Gastrocnemius medialis (tissue), 4 donors: Measurements from ENCODE around the gene SMOC2. TPM values are rescaled to one million over a fixed set of nuclear protein-coding genes. Genes with fewer than 3 reads are reported as not detected.
"Not testable (repeated sequence)": the region's sequence is repeated elsewhere in the genome, so short reads cannot be mapped to it uniquely, and the experiment has no call there.

Experiments
- ATAC-seq, 2 donors: fragments of 150-250 bp; one replicate each; pipeline ENCODE4 v1.9.1; 2016
- DNase-seq, 2 donors: peaks; one replicate each; pipeline ENCODE4 v3.0.0-alpha.2; 2019
- H3K27ac ChIP-seq, 4 donors: fragments of 200-600 bp; sonication (generic); 1 replicate in 1 of 4; 2 replicates in 3 of 4; pipeline ENCODE4 v1.5.1; 2016 to 2018; ENCODE audit warnings: mild to moderate bottlenecking in 2 of 4, moderate library complexity in 1 of 4
- H3K27me3 ChIP-seq, 3 donors: fragments of 200-600 bp; sonication (generic) in 2 of 3; 1 replicate in 1 of 3; 2 replicates in 2 of 3; pipeline versions ENCODE4 v1.5.1 to v1.6.0; 2016 to 2019; ENCODE audit warnings: mild to moderate bottlenecking in 1 of 3, moderate library complexity in 1 of 3
- H3K36me3 ChIP-seq, 2 donors: fragments of 200-600 bp; sonication (generic) in 1 of 2; one replicate each; pipeline ENCODE4 v1.5.1; 2017 to 2018
- H3K4me1 ChIP-seq, 2 donors: fragments of 200-600 bp; sonication (generic) in 1 of 2; one replicate each; pipeline ENCODE4 v1.5.1; 2016 to 2017; ENCODE audit warnings: mild to moderate bottlenecking in 2 of 2
- H3K4me3 ChIP-seq, 4 donors: fragments of 200-600 bp; sonication (generic) in 3 of 4; 1 replicate in 1 of 4; 2 replicates in 3 of 4; pipeline ENCODE4 v1.5.1; 2016 to 2019; ENCODE audit warnings: mild to moderate bottlenecking in 2 of 4
- H3K9me3 ChIP-seq, 3 donors: fragments of 200-600 bp; sonication (generic) in 2 of 3; 1 replicate in 1 of 3; 2 replicates in 2 of 3; pipeline ENCODE4 v1.5.1; 2016 to 2019
- CTCF ChIP-seq, 5 experiments: fragments of 450-650 bp in 3 of 5; fragments of 200-600 bp in 2 of 5; sonication (generic) in 2 of 5; IDR thresholded peaks in 4 of 5; conservative IDR thresholded peaks in 1 of 5; 1 replicate in 4 of 5; 2 replicates in 1 of 5; pipeline ENCODE4 v1.5.1; 2016 to 2019; ENCODE audit warnings: antibody characterized with exemption in 5 of 5, mild to moderate bottlenecking in 3 of 5, moderate library complexity in 3 of 5
- POLR2A ChIP-seq, 2 donors: fragments of 450-650 bp; IDR thresholded peaks; one replicate each; pipeline ENCODE4 v1.6.1; 2017; ENCODE audit warnings: antibody characterized with exemption in 2 of 2, mild to moderate bottlenecking in 2 of 2, moderate library complexity in 2 of 2
- in situ Hi-C, 4 donors: fragments of 200-750 bp; cut with MboI; loops; one replicate each; pipeline versions ENCODE4 v1.15.0 to v1.8.0; 2017; ENCODE audit warnings: low sequenced_read_pairs in 4 of 4
- intact Hi-C: fragments of 100-400 bp; cut with DNase I; formaldehyde crosslinking; loops from one replicate; pipeline ENCODE4 v1.15.1; 2023; ENCODE audit warnings: low total_unique reads
- total RNA-seq, 4 donors: library from RNA; depleted of rRNA; stranded (reverse); fragments of >200 nt; gene quantifications; one replicate each; pipeline versions ENCODE4 v1.1.0 to v1.2.3, GENCODE V29; 2016

SMOC2 gene
- total RNA-seq, 4 donors from 2014 or later = 7.2 to 34.4 (median 16.5) TPM

- DNase-seq (no peak), ATAC-seq (no peak)
- in situ Hi-C loops (no loop called here), intact Hi-C loops (no loop called here)
- Histone ChIP-seq H3K4me3 (no peak overlapping the region), H3K27ac (peak overlapping the region in 1 of 4 donors; percentile 43), H3K36me3 (no peaks in the 10 kb centered on the region), H3K27me3 (no peaks in the 10 kb centered on the region), H3K4me1 (no peaks in the 10 kb centered on the region), H3K9me3 (no peaks in the 10 kb centered on the region)
- TF ChIP-seq CTCF (IDR thresholded peaks at IDR 0.05 in 4 of 5, conservative IDR thresholded peaks at IDR 0.05 in 1 of 5) = no peak
- TF ChIP-seq POLR2A (IDR thresholded peaks at IDR 0.05) = no peak
Measured at GRCh38 chr6:168535711-168536110, 94.7 kb downstream of the SMOC2 start.

- intact Hi-C loops (no loop called here), in situ Hi-C loops (no loop called here)
- no peak for TF ChIP-seq POLR2A (IDR thresholded peaks at IDR 0.05)
- no peak for TF ChIP-seq CTCF (IDR thresholded peaks at IDR 0.05 in 4 of 5, conservative IDR thresholded peaks at IDR 0.05 in 1 of 5)
- Histone ChIP-seq H3K27me3 (no peaks in the 10 kb centered on the region), H3K4me3 (no peak overlapping the region), H3K9me3 (no peaks in the 10 kb centered on the region), H3K36me3 (no peaks in the 10 kb centered on the region), H3K4me1 (peaks cover 0 to 3% of the 10 kb centered on the region in 2 donors), H3K27ac (peak overlapping the region in 1 of 4 donors; percentile 43)
- ATAC-seq (no peak), DNase-seq (no peak)
Measured at GRCh38 chr6:168536196-168536595, 95.2 kb downstream of the SMOC2 start.

- no peak for ATAC-seq
- Histone ChIP-seq H3K36me3 (no peaks in the 10 kb centered on the region), H3K4me1 (peaks cover 6 to 10% of the 10 kb centered on the region in 2 donors), H3K27ac (peak overlapping the region in 2 of 4 donors; percentile 10 to 43), H3K9me3 (no peaks in the 10 kb centered on the region), H3K27me3 (no peaks in the 10 kb centered on the region), H3K4me3 (no peak overlapping the region)
- in situ Hi-C loops = no loop called here
- intact Hi-C loops = no loop called here
- no peak for TF ChIP-seq CTCF (IDR thresholded peaks at IDR 0.05 in 4 of 5, conservative IDR thresholded peaks at IDR 0.05 in 1 of 5)
- DNase-seq = no peak
Measured at GRCh38 chr6:168536665-168537539, 95.9 kb downstream of the SMOC2 start.

GRCh38 chr6:168537540-168537884 lies 96.5 kb downstream of the SMOC2 start:
- DNase-seq = no peak
- ATAC-seq = no peak
- Histone ChIP-seq H3K9me3 (no peaks in the 10 kb centered on the region), H3K27me3 (no peaks in the 10 kb centered on the region), H3K4me3 (no peak overlapping the region), H3K36me3 (no peaks in the 10 kb centered on the region), H3K27ac (peak overlapping the region in 3 of 4 donors; percentile 4 to 43 (median 29)), H3K4me1 (peaks cover 8 to 17% of the 10 kb centered on the region in 2 donors)
- TF ChIP-seq POLR2A (IDR thresholded peaks at IDR 0.05) (no peak), CTCF (IDR thresholded peaks at IDR 0.05 in 4 of 5, conservative IDR thresholded peaks at IDR 0.05 in 1 of 5) (no peak)
- in situ Hi-C loops (no loop called here), intact Hi-C loops (no loop called here)

GRCh38 chr6:168538188-168538891 lies 97.4 kb downstream of the SMOC2 start:
- H3K27me3 ChIP-seq, H3K36me3 ChIP-seq, H3K4me3 ChIP-seq, in situ Hi-C loops, DNase-seq, intact Hi-C loops, H3K9me3 ChIP-seq, ATAC-seq: not testable (repeated sequence)
- H3K27ac ChIP-seq = peak overlapping the region in 1 of 4 donors; percentile 4
- peaks cover 8 to 19% of the 10 kb centered on the region in 2 donors for H3K4me1 ChIP-seq
